ENCODE measurements around the gene GRAMD1B. TPM values are rescaled to one million over a fixed set of nuclear protein-coding genes. Genes with fewer than 3 reads are reported as not detected.
A peak's percentile ranks its signal among the peaks of the same experiment; 100 is the strongest.
"Not testable (repeated sequence)": the region's sequence is repeated elsewhere in the genome, so short reads cannot be mapped to it uniquely, and the experiment has no call there.

The GRAMD1B gene
- polyA plus RNA-seq, 4 donors = 6.9 to 14.2 (median 11.0) TPM

- no peak for DNase-seq (ENCODE audit: low read depth in 4 of 4, low spot score in 3 of 4)
Measured at GRCh38 chr11:123558536-123559315, 128.7 kb downstream of the GRAMD1B start.

- peak in 1 of 4 donors; percentile 12 for DNase-seq (ENCODE audit: low read depth in 4 of 4, low spot score in 3 of 4)
Measured at GRCh38 chr11:123559523-123559955, 129.5 kb downstream of the GRAMD1B start.

GRCh38 chr11:123560006-123560405, 129.9 kb downstream of the GRAMD1B start:
- peak in 2 of 4 donors; percentile 51 to 56 for DNase-seq (ENCODE audit: low read depth in 4 of 4, low spot score in 3 of 4)

- no peak for DNase-seq (ENCODE audit: low read depth in 4 of 4, low spot score in 3 of 4)
Measured at GRCh38 chr11:123561431-123561800, 131.3 kb downstream of the GRAMD1B start.

GRCh38 chr11:123562158-123562557, 132.1 kb downstream of the GRAMD1B start:
- DNase-seq (ENCODE audit: low read depth in 4 of 4, low spot score in 3 of 4) = no peak

GRCh38 chr11:123562829-123563228, 132.8 kb downstream of the GRAMD1B start:
- DNase-seq (ENCODE audit: low read depth in 4 of 4, low spot score in 3 of 4) = no peak

GRCh38 chr11:123564221-123564620, 134.2 kb downstream of the GRAMD1B start:
- no peak for DNase-seq (ENCODE audit: low read depth in 4 of 4, low spot score in 3 of 4)

- no peak for DNase-seq (ENCODE audit: low read depth in 4 of 4, low spot score in 3 of 4)
Measured at GRCh38 chr11:123566852-123567251, 136.8 kb downstream of the GRAMD1B start.

GRCh38 chr11:123567466-123567865, 137.4 kb downstream of the GRAMD1B start:
- no peak for DNase-seq (ENCODE audit: low read depth in 4 of 4, low spot score in 3 of 4)

GRCh38 chr11:123568367-123568870, 138.3 kb downstream of the GRAMD1B start:
- DNase-seq (ENCODE audit: low read depth in 4 of 4, low spot score in 3 of 4) = no peak

- no peak for DNase-seq (ENCODE audit: low read depth in 4 of 4, low spot score in 3 of 4)
Measured at GRCh38 chr11:123569393-123569792, 139.3 kb downstream of the GRAMD1B start.

- DNase-seq (ENCODE audit: low read depth in 4 of 4, low spot score in 3 of 4) = no peak
Measured at GRCh38 chr11:123570939-123571580, 141.0 kb downstream of the GRAMD1B start.

GRCh38 chr11:123572791-123573190, 142.7 kb downstream of the GRAMD1B start:
- DNase-seq (ENCODE audit: low read depth in 4 of 4, low spot score in 3 of 4) = not testable (repeated sequence)

- no peak for DNase-seq (ENCODE audit: low read depth in 4 of 4, low spot score in 3 of 4)
Measured at GRCh38 chr11:123573286-123573685, 143.2 kb downstream of the GRAMD1B start.

GRCh38 chr11:123575441-123575840, 145.4 kb downstream of the GRAMD1B start:
- DNase-seq (ENCODE audit: low read depth in 4 of 4, low spot score in 3 of 4) = no peak

- DNase-seq (ENCODE audit: low read depth in 4 of 4, low spot score in 3 of 4) = no peak
Measured at GRCh38 chr11:123576082-123576481, 146.0 kb downstream of the GRAMD1B start.

GRCh38 chr11:123576501-123576900, 146.4 kb downstream of the GRAMD1B start:
- no peak for DNase-seq (ENCODE audit: low read depth in 4 of 4, low spot score in 3 of 4)

GRCh38 chr11:123577081-123577598, 147.1 kb downstream of the GRAMD1B start:
- no peak for DNase-seq (ENCODE audit: low read depth in 4 of 4, low spot score in 3 of 4)

- no peak for DNase-seq (ENCODE audit: low read depth in 4 of 4, low spot score in 3 of 4)
Measured at GRCh38 chr11:123578778-123579481, 148.9 kb downstream of the GRAMD1B start.

GRCh38 chr11:123579482-123579812, 149.4 kb downstream of the GRAMD1B start:
- DNase-seq (ENCODE audit: low read depth in 4 of 4, low spot score in 3 of 4) = no peak

- no peak for DNase-seq (ENCODE audit: low read depth in 4 of 4, low spot score in 3 of 4)
Measured at GRCh38 chr11:123580137-123580536, 150.1 kb downstream of the GRAMD1B start.
